OCI-LY7 (cell line): ENCODE data around the gene FAAH2. TPM values are rescaled to one million over a fixed set of nuclear protein-coding genes. Genes with fewer than 3 reads are reported as not detected.
"Not testable (repeated sequence)": the region's sequence is repeated elsewhere in the genome, so short reads cannot be mapped to it uniquely, and the experiment has no call there.

Experiments
- BruUV-seq: library from RNA; stranded (reverse); fragments of 400-500 nt; replicated peaks from 2 replicates; lab custom pipeline; 2021; lab: Mats Ljungman, UMichigan
- CTCF ChIA-PET: fragments of 300-600 bp; sonication (Branson Sonifier 250); formaldehyde crosslinking; loops from one replicate; lab custom pipeline; 2022; ENCODE audit warnings: antibody characterized with exemption; ENCODE audit not compliant: unreplicated experiment; lab: Charles Lee
- POLR2A ChIA-PET: fragments of 300-600 bp; sonication (Branson Sonifier 250); formaldehyde crosslinking; loops from one replicate; lab custom pipeline; 2022; ENCODE audit warnings: antibody characterized with exemption; lab: Charles Lee
- DNase-seq: peaks from one replicate; pipeline ENCODE4 v3.0.0-alpha.2; 2015; ENCODE audit warnings: low spot score
- H2AFZ ChIP-seq: fragments of 200-600 bp; sonication (generic), shearing (Covaris generic); 2 replicates; pipeline ENCODE4 v1.6.1; 2014; ENCODE audit warnings: mild to moderate bottlenecking, antibody characterized with exemption, low read length, moderate library complexity
- H3K27ac ChIP-seq: fragments of 200-600 bp; sonication (generic); 2 replicates; pipeline ENCODE4 v1.5.1; 2014; ENCODE audit warnings: mixed run types, low read depth, mild to moderate bottlenecking, moderate library complexity, low read length, inconsistent platforms; ENCODE audit not compliant: poor library complexity, severe bottlenecking
- H3K36me3 ChIP-seq: fragments of 200-600 bp; sonication (generic); 2 replicates; pipeline ENCODE4 v1.6.1; 2014; ENCODE audit warnings: mild to moderate bottlenecking, antibody characterized with exemption, low read length, moderate library complexity, mixed read lengths; ENCODE audit not compliant: insufficient read depth
- H3K4me1 ChIP-seq: fragments of 200-600 bp; sonication (generic); 2 replicates; pipeline ENCODE4 v1.5.1; 2014; ENCODE audit warnings: mild to moderate bottlenecking, low read length; ENCODE audit not compliant: insufficient read depth, poor library complexity, severe bottlenecking
- H3K4me2 ChIP-seq: fragments of 200-600 bp; sonication (generic); 2 replicates; pipeline ENCODE4 v1.6.1; 2014; ENCODE audit warnings: mild to moderate bottlenecking, low read length
- H3K4me3 ChIP-seq: fragments of 200-600 bp; sonication (generic); 2 replicates; pipeline ENCODE4 v1.5.1; 2014; ENCODE audit warnings: mild to moderate bottlenecking, low read depth, low read length; ENCODE audit not compliant: poor library complexity, severe bottlenecking
- H3K79me2 ChIP-seq: fragments of 200-600 bp; sonication (generic); 2 replicates; pipeline ENCODE4 v1.6.1; 2016; ENCODE audit warnings: low read depth, mild to moderate bottlenecking, low read length, moderate library complexity, mixed read lengths; ENCODE audit not compliant: insufficient read depth
- H3K9me2 ChIP-seq: fragments of 200-600 bp; sonication (generic); 2 replicates; pipeline ENCODE4 v1.6.1; 2016; ENCODE audit warnings: mild to moderate bottlenecking, low read length, mixed read lengths; ENCODE audit not compliant: insufficient read depth
- H3K9me3 ChIP-seq: fragments of 200-600 bp; sonication (generic); 2 replicates; pipeline ENCODE4 v1.6.1; 2014; ENCODE audit warnings: mild to moderate bottlenecking, mixed run types, low read length, mixed read lengths
- H4K20me1 ChIP-seq: fragments of 200-600 bp; sonication (generic); 2 replicates; pipeline ENCODE4 v1.6.1; 2014; ENCODE audit warnings: mild to moderate bottlenecking, antibody characterized with exemption, low read length, moderate library complexity, mixed read lengths; ENCODE audit not compliant: insufficient read depth
- EZH2phosphoT487 ChIP-seq: fragments of 200-600 bp; sonication (generic); IDR thresholded peaks from 2 replicates; pipeline ENCODE4 v1.6.1; 2018; ENCODE audit warnings: low read depth, borderline replicate concordance, mild to moderate bottlenecking, mixed run types, antibody characterized with exemption, low read length, moderate library complexity, mixed read lengths
- intact Hi-C: fragments of 100-400 bp; cut with micrococcal nuclease; formaldehyde crosslinking; loops from one replicate; pipeline ENCODE4 v1.10.0; 2022; ENCODE audit not compliant: unreplicated experiment
- total RNA-seq, 2 experiments: library from RNA; depleted of rRNA in 1 of 2; stranded (reverse); fragments of >200 nt in 1 of 2; shearing (Covaris generic) in 1 of 2; gene quantifications; 2 replicates each; pipeline ENCODE4 v1.2.3, GENCODE V29; 2014 to 2022
- TF ChIP-seq, protein P1 (sequence below): fragments of 200-600 bp; sonication (generic); conservative IDR thresholded peaks from 2 replicates; pipeline ENCODE4 v1.5.1; 2014; ENCODE audit warnings: mild to moderate bottlenecking, antibody characterized with exemption, low read length, moderate library complexity, mixed read lengths

The FAAH2 gene
- total RNA-seq, 2 experiments from 2014 or later = 1.3 to 6.3 TPM

DNA sequence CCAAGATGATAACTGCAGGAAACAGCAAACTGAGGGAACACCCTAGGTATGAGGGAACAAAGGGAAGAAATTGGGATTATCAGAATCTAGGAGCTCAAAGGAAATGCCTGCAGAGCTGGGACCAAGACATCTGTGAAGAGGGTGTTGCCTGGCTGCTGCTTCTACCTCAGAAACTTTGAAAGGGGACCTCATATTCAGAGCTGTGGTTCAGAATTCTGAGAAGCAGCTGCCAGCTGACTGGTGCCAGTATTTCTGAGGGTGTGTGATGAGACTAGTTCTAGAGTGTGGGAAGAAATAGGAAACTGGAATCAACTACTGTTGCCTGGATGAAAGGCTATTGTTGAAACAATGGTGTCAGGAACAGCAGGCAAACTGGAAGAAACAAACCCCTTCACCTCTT is 8.5 kb downstream of the FAAH2 start:
- Histone ChIP-seq H3K9me3 (no peaks in the 10 kb centered on the region), H3K36me3 (peaks cover 5% of the 10 kb centered on the region; the same call in 1 of the 2 replicates), H3K4me1 (no peaks in the 10 kb centered on the region), H4K20me1 (no peaks in the 10 kb centered on the region), H3K27ac (no peak overlapping the region), H3K9me2 (no peaks in the 10 kb centered on the region), H2AFZ (no peak overlapping the region), H3K4me2 (no peak overlapping the region), H3K4me3 (no peak overlapping the region), H3K79me2 (no peaks in the 10 kb centered on the region)
- POLR2A ChIA-PET = no interaction called here
- TF ChIP-seq, protein P1, sequence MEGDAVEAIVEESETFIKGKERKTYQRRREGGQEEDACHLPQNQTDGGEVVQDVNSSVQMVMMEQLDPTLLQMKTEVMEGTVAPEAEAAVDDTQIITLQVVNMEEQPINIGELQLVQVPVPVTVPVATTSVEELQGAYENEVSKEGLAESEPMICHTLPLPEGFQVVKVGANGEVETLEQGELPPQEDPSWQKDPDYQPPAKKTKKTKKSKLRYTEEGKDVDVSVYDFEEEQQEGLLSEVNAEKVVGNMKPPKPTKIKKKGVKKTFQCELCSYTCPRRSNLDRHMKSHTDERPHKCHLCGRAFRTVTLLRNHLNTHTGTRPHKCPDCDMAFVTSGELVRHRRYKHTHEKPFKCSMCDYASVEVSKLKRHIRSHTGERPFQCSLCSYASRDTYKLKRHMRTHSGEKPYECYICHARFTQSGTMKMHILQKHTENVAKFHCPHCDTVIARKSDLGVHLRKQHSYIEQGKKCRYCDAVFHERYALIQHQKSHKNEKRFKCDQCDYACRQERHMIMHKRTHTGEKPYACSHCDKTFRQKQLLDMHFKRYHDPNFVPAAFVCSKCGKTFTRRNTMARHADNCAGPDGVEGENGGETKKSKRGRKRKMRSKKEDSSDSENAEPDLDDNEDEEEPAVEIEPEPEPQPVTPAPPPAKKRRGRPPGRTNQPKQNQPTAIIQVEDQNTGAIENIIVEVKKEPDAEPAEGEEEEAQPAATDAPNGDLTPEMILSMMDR = no peak
- TF ChIP-seq EZH2phosphoT487 = no peak
- no peak for DNase-seq
- no TSS peak for BruUV-seq
- CTCF ChIA-PET = no interaction called here
- intact Hi-C loops = no loop called here

- POLR2A ChIA-PET, H3K4me1 ChIP-seq, H3K79me2 ChIP-seq, BruUV-seq, CTCF ChIA-PET, DNase-seq, H3K27ac ChIP-seq, H2AFZ ChIP-seq, H3K9me3 ChIP-seq, H4K20me1 ChIP-seq, H3K4me2 ChIP-seq, H3K4me3 ChIP-seq, H3K36me3 ChIP-seq, intact Hi-C loops, H3K9me2 ChIP-seq: not testable (repeated sequence)
Measured at GRCh38 chrX:57295679-57296078, 9.2 kb downstream of the FAAH2 start.

GRCh38 chrX:57313583-57314215 is 27.2 kb downstream of the FAAH2 start:
- intact Hi-C loops = no loop called here
- Histone ChIP-seq H4K20me1 (no peaks in the 10 kb centered on the region), H3K27ac (no peak overlapping the region), H2AFZ (no peak overlapping the region), H3K9me3 (no peaks in the 10 kb centered on the region), H3K4me2 (no peak overlapping the region), H3K4me3 (no peak overlapping the region), H3K9me2 (no peaks in the 10 kb centered on the region), H3K36me3 (no peaks in the 10 kb centered on the region; the same call in 1 of the 2 replicates), H3K79me2 (no peaks in the 10 kb centered on the region), H3K4me1 (no peaks in the 10 kb centered on the region)
- no TSS peak for BruUV-seq
- ChIA-PET POLR2A (no interaction called here), CTCF (no interaction called here)
- DNase-seq = no peak
- TF ChIP-seq, protein P1 = no peak
- TF ChIP-seq EZH2phosphoT487 = no peak
